Epithelial cell of proximal tubule (primary cell): ENCODE measurements around the gene SBK1. TPM values are rescaled to one million over a fixed set of nuclear protein-coding genes. Genes with fewer than 3 reads are reported as not detected.

Experiments used
- DNase-seq: peaks from one replicate; pipeline ENCODE4 v3.0.0-alpha.2; 2011; ENCODE audit warnings: low read depth
- H3K4me3 ChIP-seq: 2 replicates; pipeline ENCODE4 v1.5.1; 2011; ENCODE audit warnings: low read depth, mild to moderate bottlenecking, low read length
- total RNA-seq: library from RNA; depleted of rRNA; stranded (reverse); fragments of >200 nt; gene quantifications from 2 replicates; pipeline ENCODE4 v1.2.3, GENCODE V29; 2015
- TF ChIP-seq, protein P1 (sequence below): conservative IDR thresholded peaks from 2 replicates; pipeline ENCODE4 v1.5.1; 2012; ENCODE audit warnings: low read depth, mild to moderate bottlenecking, low read length

SBK1 gene
- total RNA-seq, 1 donor from 2014 or later: 4.8 TPM

DNA sequence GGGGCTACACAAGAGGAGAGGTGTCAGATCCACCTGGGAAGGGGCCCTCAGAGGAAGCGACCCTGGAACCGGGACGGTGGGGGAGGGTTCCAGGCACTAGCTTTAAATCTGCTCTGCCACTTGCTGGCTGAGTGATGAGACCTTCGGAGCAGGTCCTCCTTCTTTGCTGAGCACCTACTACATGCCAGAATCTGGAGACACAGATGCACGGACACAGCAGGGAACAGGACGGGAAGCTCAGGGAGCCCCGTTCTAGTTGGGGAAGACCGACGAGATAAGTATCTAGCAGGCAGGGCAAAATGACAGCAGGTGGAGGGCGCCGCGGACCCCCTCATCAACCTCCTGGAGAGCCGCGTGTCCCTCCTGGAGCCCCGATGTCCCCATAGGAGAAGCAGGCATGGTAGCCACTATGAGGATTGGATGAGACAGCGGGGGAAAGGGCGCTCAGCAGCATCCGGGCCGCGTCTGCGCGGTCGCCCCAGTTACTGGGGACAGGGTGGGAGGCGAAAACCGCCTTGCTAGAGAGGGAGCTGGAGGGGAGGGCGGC lies 27.2 kb downstream of the SBK1 start:
- DNase-seq: no peak
- TF ChIP-seq, protein P1, sequence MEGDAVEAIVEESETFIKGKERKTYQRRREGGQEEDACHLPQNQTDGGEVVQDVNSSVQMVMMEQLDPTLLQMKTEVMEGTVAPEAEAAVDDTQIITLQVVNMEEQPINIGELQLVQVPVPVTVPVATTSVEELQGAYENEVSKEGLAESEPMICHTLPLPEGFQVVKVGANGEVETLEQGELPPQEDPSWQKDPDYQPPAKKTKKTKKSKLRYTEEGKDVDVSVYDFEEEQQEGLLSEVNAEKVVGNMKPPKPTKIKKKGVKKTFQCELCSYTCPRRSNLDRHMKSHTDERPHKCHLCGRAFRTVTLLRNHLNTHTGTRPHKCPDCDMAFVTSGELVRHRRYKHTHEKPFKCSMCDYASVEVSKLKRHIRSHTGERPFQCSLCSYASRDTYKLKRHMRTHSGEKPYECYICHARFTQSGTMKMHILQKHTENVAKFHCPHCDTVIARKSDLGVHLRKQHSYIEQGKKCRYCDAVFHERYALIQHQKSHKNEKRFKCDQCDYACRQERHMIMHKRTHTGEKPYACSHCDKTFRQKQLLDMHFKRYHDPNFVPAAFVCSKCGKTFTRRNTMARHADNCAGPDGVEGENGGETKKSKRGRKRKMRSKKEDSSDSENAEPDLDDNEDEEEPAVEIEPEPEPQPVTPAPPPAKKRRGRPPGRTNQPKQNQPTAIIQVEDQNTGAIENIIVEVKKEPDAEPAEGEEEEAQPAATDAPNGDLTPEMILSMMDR: no peak
- H3K4me3 ChIP-seq: no peak overlapping the region

- no peak overlapping the region for H3K4me3 ChIP-seq
- no peak for DNase-seq
- TF ChIP-seq, protein P1: no peak
These were observed 27.8 kb downstream of the SBK1 start for GRCh38 chr16:28320023-28320561.

DNA sequence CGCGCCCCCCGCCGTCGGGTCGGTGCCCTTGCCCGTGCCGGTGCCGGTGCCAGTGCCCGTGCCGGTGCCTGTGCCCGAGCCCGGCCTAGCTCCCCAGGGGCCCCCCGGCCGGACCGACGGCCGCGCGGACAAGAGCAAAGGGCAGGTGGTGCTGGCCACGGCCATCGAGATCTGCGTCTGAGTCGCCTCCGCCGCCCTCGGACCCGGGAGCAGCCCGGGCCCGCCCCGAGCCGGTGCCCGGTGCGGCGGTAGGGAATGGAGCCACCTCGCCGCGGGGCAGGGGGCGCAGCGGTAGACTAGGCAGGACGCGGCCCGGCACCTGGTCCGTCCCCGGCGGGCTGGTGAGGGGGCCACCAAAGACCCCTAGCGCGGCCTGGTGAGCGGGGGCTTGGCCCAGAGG lies 28.4 kb downstream of the SBK1 start:
- no peak overlapping the region for H3K4me3 ChIP-seq
- TF ChIP-seq, protein P1: no peak
- DNase-seq: no peak

DNA sequence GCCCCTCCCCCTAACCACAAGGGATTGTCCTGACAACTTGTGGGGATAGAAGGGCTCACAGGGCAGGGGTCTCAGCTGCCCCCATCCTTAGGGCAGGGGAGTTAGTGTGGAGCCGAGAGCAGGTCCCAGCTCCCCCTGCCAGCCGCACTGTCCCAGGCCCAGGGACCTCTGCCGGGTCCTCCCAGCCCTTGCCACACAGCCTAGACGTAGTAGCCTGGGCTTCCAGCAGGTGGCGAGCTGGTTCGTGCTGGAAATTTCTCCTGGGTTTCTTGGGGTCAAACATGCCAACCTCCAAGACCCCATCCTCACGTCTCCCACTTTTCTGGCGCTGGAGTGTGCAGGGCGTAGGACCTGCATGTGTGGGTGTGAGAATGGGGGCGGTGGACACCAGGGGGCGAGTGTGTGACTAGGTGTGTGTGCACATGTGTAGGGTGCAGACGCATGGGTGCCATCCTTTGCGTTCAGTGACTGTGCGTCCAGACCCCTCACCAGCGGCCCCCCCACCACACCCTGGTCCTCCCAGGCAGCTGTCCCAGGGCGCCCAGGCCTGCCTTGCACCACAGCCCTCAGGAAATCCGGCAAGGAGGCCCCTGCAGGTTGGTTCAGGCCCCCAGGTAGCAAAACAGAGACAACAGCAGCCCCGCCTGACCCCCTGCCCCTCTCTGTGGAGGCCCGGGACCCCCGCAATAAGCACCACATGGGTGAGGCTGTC lies 29.5 kb downstream of the SBK1 start:
- no peak overlapping the region for H3K4me3 ChIP-seq
- TF ChIP-seq, protein P1: peak; percentile 83
- DNase-seq: no peak

DNA sequence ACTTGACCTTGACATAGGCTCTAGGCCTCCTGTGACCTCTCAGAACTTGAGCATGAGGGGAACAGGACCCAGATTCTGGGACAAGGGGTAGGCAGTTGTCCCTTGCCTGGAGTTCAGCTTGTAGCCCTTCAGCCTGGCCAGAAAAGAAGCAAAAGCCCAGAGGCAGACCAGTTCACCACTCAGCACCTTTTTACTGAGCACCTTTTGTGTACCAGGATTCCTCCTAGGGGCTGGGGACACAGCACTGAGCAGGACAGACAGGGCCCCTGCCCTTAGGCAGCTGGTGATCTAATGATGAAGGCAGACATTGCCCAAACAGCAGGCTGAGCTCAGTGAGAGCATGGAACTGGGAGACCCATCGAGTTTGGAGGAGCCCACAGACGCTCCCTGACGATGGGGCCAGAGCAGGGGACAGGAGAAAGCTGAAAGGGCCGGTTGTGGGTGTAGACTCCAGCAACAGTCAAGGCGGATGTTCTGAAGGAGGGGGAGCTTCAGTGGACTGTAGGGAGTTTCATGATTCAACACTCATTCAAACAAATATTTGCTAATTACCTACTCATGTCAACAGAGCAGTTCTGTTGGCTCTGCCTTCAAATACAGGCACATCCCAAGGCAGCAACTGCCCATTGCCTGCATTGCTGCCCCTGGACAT lies 32.0 kb downstream of the SBK1 start:
- no peak for DNase-seq
- TF ChIP-seq, protein P1: no peak
- H3K4me3 ChIP-seq: no peak overlapping the region

- no peak for DNase-seq
- TF ChIP-seq, protein P1: no peak
- no peak overlapping the region for H3K4me3 ChIP-seq
These were observed 32.6 kb downstream of the SBK1 start for GRCh38 chr16:28324887-28325279.
